ENCODE measurements around the gene ENOX1. TPM values are rescaled to one million over a fixed set of nuclear protein-coding genes. Genes with fewer than 3 reads are reported as not detected.

The ENOX1 gene
- total RNA-seq, 1 donor from 2014 or later, result 2.5 TPM

- Mint-ChIP-seq H3K4me3 (ENCODE audit: low read depth) (no peak overlapping the region), H3K27me3 (peaks cover 3% of the 10 kb centered on the region), H3K9me3 (ENCODE audit: low read depth) (no peaks in the 10 kb centered on the region)
Observed at GRCh38 chr13:43770871-43771270, 15.9 kb downstream of the ENOX1 start.

GRCh38 chr13:43769529-43769928 is 17.2 kb downstream of the ENOX1 start:
- no peaks in the 10 kb centered on the region for H3K36me3 Mint-ChIP-seq (ENCODE audit: insufficient read depth)
- no peak for TF ChIP-seq CTCF (IDR thresholded peaks at IDR 0.05; ENCODE audit: unreplicated experiment)
- H3K9me3 Mint-ChIP-seq (ENCODE audit: low read depth), result no peaks in the 10 kb centered on the region
- no peak for DNase-seq (ENCODE audit: low spot score, unreplicated experiment)
- peaks cover 10% of the 10 kb centered on the region for H3K4me1 Mint-ChIP-seq (ENCODE audit: low read depth)
- H3K4me3 Mint-ChIP-seq (ENCODE audit: low read depth), result no peak overlapping the region
- H3K27ac Mint-ChIP-seq, result no peak overlapping the region
- peaks cover 3% of the 10 kb centered on the region for H3K27me3 Mint-ChIP-seq

More at GRCh38 chr13:43770871-43771270, 15.9 kb downstream of the ENOX1 start:
- no peak for TF ChIP-seq CTCF (IDR thresholded peaks at IDR 0.05; ENCODE audit: unreplicated experiment)
- Mint-ChIP-seq H3K36me3 (ENCODE audit: insufficient read depth) (no peaks in the 10 kb centered on the region), H3K27ac (no peak overlapping the region), H3K4me1 (ENCODE audit: low read depth) (peaks cover 3% of the 10 kb centered on the region)
- no peak for DNase-seq (ENCODE audit: low spot score, unreplicated experiment)

GRCh38 chr13:43767341-43767931 is 19.3 kb downstream of the ENOX1 start:
- no peaks in the 10 kb centered on the region for H3K36me3 Mint-ChIP-seq (ENCODE audit: insufficient read depth)

GRCh38 chr13:43766725-43767124 is 20.0 kb downstream of the ENOX1 start:
- peaks cover 3% of the 10 kb centered on the region for H3K27me3 Mint-ChIP-seq
- DNase-seq (ENCODE audit: low spot score, unreplicated experiment), result no peak
- H3K27ac Mint-ChIP-seq, result no peak overlapping the region
- H3K4me3 Mint-ChIP-seq (ENCODE audit: low read depth), result no peak overlapping the region
- no peak for TF ChIP-seq CTCF (IDR thresholded peaks at IDR 0.05; ENCODE audit: unreplicated experiment)
- H3K9me3 Mint-ChIP-seq (ENCODE audit: low read depth), result no peaks in the 10 kb centered on the region
- peaks cover 24% of the 10 kb centered on the region for H3K4me1 Mint-ChIP-seq (ENCODE audit: low read depth)
- no peaks in the 10 kb centered on the region for H3K36me3 Mint-ChIP-seq (ENCODE audit: insufficient read depth)

More at GRCh38 chr13:43767341-43767931, 19.3 kb downstream of the ENOX1 start:
- Mint-ChIP-seq H3K27ac (no peak overlapping the region), H3K27me3 (peaks cover 3% of the 10 kb centered on the region), H3K4me1 (ENCODE audit: low read depth) (peaks cover 24% of the 10 kb centered on the region), H3K9me3 (ENCODE audit: low read depth) (no peaks in the 10 kb centered on the region), H3K4me3 (ENCODE audit: low read depth) (no peak overlapping the region)
- no peak for TF ChIP-seq CTCF (IDR thresholded peaks at IDR 0.05; ENCODE audit: unreplicated experiment)
- no peak for DNase-seq (ENCODE audit: low spot score, unreplicated experiment)

- H3K36me3 Mint-ChIP-seq (ENCODE audit: insufficient read depth), result no peaks in the 10 kb centered on the region
- H3K4me3 Mint-ChIP-seq (ENCODE audit: low read depth), result no peak overlapping the region
- no peak for DNase-seq (ENCODE audit: low spot score, unreplicated experiment)
- H3K9me3 Mint-ChIP-seq (ENCODE audit: low read depth), result no peaks in the 10 kb centered on the region
- peaks cover 23% of the 10 kb centered on the region for H3K4me1 Mint-ChIP-seq (ENCODE audit: low read depth)
- peaks cover 3% of the 10 kb centered on the region for H3K27me3 Mint-ChIP-seq
- H3K27ac Mint-ChIP-seq, result no peak overlapping the region
- no peak for TF ChIP-seq CTCF (IDR thresholded peaks at IDR 0.05; ENCODE audit: unreplicated experiment)
Observed at GRCh38 chr13:43764349-43764748, 22.4 kb downstream of the ENOX1 start.
